CD1c-positive myeloid dendritic cell (primary cell): ENCODE results near the gene DNAJB12.
"Not testable (repeated sequence)": the region's sequence is repeated elsewhere in the genome, so short reads cannot be mapped to it uniquely, and the experiment has no call there.

Experiments
- DNase-seq: peaks from one replicate; pipeline ENCODE4 v3.0.0-alpha.2; 2016; ENCODE audit errors: extremely low spot score

Gene DNAJB12

DNA sequence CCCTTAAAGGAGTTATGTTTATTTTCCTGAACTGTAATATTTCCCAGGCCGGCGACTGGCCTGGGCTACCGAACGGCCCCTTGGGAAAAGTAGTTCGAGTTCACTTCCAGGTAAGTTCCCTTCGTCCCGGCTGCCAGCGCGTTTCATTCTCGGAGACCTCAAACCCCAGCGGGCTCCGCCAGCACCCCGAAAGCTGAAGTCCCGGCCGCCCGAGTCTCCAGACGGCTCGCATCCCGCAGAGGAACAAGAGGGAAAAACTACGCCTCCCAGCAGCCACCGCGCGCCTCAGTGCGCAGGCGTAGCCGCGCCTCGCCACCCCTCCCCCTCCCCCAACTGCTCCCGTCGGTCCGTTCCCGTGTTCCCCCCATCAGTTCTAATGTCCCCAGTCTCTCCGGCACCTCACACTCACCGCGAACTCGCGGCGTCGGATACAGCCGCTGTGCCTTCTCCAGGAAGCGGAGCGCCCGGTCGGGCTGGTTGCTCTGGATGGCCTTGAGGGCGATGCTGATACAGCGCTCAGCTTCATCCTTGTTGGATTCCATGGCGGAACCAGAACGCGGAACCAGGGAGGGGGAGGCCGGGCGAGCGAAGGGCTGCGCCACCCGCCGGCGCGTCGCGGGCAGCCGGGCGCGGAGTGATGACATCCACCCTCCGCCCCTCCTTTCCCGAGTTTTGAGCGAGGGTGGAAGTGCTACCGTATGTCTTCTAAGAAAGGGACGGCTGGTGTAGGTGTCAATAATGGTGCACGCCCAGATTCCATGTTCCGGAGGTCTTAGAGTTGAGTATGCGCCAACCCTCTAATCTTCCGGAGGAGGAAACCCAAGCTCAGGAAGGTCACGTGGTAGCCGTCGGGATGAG, at the start of gene DNAJB12:
Gene DNAJB12 (minus strand): TSS at position 564 of the 858 bp plus-strand sequence. CDS start 22 bp downstream, at position 542.
- peak; percentile 96 for DNase-seq

DNA sequence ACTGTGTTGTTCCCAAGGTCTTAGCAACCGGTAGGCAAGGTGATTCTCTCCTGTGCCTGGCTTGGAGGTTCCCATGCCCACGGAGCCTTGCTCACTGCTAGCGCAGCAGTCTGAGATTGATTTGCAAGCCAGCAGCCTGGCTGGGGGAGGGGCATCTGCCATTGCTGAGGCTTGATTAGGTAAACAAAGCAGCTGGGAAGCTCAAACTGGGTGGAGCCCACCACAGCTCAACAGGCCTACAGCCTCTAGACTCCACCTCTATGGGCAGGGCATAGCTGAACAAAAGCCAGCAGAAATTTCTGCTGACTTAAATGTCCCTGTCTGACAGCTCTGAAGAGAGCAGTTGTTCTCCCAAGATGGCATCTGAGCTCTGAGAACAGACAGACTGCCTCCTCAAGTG, 40.9 kb upstream of the DNAJB12 start:
- DNase-seq: not testable (repeated sequence)

DNA sequence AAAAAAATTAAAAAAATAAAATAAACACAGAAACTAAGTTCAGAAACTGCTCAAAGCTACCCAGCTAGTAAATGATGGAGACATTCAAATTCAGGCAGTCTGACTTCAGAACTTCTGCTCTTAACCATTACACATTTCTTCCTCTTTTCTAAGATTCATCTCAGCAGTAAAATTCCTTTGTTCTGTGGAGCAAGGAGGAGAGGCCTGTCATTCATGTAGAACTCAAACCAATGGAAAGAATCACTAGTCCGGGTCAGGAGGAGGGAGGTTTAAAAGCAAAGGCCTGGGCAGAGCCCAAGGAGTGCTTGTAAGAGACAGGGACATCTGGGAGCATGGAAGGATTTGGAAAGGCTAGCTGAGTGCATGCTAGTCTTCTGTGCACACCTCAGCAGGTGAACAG, 37.9 kb upstream of the DNAJB12 start:
- no peak for DNase-seq

DNA sequence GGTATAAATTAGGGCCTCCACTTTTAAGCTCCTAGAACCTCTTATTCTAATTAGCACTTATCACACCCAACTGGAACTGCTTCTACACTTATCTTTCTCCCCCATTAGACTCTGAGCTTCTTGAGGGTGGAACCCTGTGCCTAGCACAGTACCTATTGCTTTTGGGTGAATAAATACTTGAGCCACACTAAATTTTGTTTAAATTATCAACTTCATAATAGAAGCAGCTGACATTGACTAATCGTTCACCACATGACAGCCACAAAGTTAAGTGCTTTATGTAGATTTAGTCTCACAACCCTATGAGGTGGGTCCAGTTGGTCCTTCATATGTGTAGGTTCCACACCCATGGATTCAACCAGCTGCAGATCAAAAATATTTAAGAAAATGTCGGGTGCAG, 36.0 kb upstream of the DNAJB12 start:
- DNase-seq: no peak

DNA sequence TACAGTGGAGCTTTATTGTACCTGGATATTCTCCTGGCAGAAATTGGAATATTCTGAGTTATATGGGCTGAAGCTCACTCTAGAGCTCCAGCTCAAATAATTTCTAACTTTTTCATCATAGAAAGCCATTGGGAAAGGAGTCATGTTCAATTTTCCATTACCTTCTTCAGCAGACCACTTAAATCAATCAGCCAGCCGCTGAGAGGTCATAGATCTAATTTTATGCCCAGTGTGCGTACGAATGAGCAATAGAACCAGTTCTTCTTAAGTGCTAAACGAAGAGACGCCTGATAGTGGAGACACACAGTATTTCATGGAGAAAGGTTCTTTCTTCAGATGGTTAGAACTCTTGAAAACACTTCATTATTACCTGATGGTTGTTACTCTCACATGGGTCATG, 35.0 kb upstream of the DNAJB12 start:
- no peak for DNase-seq

DNA sequence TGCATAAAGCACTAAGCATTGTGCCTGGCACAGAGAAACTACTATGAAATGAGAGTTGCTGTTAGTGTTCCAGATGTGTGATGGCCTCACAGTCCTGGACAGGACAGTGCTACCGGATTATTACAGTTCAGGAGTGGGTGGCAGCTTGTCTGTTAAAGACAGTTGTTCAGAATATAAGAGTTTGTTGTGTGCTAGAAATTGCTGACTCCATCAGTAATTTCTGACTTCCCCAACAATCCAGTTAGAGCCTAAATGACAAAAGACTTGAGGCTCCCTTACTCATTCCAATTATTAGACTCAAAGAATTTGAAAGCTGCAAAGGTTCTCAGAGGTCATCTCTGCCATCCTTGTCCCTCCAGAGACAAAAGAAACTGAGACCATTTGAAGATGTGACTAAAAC, 34.3 kb upstream of the DNAJB12 start:
- no peak for DNase-seq

DNA sequence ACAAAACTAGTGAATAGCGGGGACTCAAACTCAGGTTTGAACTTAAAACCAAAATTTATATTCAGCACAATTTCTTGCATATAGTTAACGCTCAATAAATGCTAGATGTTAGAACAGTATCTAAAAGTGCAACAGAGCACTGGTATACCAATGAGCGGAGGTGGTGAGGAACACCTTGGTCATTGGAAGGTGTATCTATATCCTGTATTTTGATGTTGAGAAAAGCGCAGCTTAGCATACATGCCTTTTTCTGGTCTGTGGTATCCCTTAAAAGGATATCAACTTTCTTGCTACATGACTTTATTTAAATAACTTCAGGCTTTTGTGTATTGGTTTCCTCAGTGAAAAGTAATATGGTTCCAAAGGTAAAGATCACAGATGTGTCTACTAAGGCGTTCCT, 33.3 kb upstream of the DNAJB12 start:
- DNase-seq: no peak

DNA sequence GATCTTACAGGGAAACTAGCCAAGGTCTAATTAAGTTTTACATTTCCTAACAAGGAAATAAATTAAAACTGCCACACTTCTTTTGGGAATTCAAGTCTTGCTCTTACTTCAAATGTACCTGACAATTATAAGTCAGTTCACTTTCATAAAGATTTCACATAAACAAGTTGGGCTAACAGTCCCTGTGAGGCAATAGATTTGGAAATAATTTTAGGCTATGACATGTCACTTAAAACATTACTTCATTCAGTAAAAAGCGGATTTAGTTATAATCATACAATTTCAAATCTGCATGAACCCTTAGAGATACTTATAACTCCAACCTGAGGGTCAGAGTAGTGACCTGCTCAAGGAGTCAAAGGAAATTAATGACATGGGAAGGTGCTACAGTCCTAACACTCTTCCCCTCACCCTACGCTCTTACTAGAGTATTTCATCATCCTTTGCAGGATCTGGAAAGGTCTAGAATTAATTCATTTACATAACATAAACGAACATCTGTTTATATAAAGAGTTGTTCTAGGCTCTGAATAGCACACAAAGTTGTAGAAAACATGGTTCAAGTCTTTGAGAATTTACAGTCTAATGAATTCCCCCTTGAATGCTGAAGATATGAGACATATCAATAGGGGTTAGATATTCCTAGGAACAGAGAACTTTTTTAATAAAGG, 32.3 kb upstream of the DNAJB12 start:
- no peak for DNase-seq

DNA sequence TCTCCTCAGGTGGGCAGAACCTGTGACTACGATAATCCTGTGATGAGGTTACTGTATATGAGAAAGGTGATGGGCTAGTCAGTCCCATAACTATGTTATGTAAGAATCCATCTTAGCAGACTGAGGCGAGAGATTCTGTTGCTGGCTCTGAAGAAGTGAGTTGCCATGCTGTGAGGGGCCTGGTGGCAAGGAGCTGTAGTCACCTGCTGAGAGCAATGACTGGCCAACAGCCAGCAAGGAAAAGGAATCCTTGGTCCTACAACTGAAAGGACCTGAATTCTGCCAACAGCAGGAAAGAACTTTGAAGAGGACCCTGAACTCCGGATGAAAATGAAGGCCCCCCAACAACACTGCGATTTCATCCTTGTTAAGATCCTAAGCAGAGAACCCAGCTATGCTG, 31.0 kb upstream of the DNAJB12 start:
- no peak for DNase-seq

DNA sequence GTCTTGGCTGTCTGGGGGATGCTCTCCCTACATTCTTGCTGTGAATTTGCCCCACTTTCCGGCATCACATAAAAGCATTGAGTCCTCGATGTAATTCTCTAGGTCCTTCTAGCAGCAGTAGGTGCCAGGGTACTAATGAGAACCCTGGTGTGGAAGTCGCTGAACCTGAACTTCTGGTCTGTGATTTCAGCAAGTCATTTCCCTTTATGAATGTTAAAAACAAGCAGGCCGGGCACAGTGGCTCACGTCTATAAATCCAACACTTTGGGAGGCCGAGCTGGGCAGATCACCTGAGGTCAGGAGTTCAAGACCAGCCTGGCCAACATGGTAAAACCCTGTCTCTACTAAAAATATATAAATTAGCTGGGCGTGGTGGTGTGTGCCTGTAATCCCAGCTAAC, 30.3 kb upstream of the DNAJB12 start:
- DNase-seq: not testable (repeated sequence)

DNA sequence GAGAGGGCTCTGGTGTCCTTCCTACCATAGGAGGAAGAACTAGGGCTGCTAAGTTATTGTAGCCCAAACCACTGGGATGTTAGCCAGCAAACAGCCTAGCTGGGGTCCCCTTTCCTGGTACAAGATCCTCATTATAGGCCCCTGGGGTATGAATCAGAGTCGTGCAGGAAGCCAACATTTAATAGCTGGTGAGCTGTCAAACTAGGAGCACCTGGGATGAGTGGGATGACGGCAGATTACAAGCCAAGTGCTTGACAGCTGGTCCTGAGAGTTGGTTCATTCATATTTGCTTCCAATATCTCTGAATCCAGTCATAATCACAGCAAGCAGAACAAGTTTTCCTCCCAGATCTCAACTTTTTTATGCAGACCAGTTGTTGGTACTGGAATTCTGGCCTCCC, 25.1 kb upstream of the DNAJB12 start:
- no peak for DNase-seq

DNA sequence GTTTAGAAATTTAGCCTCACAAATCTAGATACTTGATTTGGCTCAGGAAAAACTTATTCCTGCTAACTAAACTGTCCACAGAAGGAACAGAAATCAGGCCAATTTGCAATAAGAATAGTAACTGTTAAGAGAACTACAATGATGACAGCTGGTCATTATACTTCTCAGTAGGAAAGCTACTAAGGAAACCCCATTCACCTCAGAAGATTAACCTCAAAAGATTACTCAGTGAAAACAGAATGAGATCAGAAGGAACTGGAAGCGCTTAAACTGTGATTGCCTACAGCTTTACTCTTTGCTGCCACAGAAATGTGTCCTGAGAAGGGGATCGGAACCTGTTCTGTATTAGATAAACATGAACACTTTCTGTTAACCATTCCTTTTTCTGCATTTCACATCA, 24.3 kb upstream of the DNAJB12 start:
- DNase-seq: no peak

DNA sequence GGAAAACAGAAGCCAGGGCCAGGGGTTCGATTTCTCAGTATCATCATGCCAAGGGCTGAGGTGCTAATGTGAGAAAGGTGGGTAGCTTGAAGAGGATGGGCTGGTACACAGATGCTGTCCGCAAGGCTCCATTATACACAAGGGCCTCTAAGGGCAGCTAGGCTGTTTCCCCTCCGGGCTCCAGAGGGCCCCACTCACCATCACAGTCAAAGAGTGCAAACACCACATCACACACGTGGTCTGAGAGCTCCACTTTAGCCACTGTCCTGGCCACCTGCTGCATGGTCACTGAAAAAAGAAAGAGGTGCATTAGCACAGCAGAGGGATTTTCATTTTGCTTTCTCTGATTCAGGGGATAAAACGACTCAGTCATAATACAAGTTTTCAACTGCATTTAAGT, 20.9 kb upstream of the DNAJB12 start:
- DNase-seq: no peak

DNA sequence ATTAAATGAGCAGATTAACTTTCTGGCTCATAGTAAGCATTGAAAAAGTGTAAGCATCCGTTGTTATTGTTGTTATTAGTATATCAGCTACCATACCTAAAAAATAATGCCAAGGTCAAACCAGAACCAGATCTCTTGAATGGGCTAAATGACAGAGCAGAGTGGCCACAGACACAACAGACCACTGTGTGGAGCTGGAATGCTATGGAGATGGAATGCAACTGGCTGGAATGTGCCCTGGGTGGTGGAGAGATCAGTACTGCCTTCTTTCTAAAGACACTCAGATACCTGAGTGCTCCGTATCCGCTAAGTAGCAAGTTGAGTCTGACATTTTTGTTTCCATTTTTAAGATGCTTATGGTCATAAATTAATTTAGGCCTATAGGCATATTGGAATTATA, 20.5 kb upstream of the DNAJB12 start:
- DNase-seq: no peak

DNA sequence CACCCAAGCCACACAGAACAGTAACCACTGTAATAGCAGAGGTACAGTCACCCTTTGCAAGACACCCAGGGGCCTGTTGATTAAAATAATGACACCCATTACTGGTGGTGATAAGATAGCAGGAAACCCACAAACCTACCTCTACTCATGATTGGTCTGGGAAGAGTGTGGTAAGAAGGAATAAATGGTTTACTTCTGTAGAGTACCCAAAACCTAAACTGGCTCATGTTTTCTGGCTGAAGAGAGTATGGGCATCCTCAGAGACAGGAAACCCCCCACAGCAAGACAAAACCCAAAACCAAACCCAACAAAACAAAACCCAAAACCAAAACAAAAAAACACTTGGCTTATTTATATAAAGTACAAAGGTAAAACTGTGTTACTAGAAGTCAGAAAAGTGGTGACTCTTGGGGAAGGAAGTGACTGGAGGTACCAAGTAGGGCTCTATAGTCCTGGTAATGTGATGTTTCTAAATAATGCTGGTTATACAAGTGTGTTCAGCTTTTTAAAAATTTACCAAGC, 15.5 kb upstream of the DNAJB12 start:
- DNase-seq: no peak

DNA sequence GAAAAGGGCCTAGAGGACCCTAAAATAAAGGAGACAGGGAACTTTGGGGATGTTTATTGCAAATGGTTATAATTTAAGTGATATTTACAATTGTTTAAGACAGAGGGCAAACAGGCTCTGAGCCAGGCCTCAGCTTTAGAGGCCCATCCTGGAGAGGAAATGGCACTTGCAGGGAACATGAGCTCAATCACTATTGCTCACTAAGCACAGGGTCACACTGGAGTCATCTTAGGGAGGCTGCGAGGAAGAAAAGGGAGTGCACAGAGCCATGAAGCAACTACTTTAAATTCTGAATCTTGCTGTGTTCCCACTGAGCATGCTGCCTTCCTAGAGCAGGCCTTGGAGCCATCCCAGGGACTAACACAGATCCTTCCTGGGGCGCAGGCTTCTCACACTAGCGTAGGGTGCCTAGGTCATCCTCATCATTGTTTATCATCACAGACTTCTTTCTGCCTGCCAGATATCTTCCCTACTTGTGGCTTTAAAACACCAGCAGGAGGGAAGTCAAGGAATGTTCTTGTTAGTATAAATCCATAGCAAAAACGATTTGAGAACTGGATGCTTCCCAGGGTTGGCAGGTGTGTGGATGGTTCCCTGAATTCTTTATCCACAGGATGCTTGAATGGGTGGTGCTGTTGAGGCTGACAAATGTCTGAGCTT, 12.7 kb upstream of the DNAJB12 start:
- DNase-seq: no peak

DNA sequence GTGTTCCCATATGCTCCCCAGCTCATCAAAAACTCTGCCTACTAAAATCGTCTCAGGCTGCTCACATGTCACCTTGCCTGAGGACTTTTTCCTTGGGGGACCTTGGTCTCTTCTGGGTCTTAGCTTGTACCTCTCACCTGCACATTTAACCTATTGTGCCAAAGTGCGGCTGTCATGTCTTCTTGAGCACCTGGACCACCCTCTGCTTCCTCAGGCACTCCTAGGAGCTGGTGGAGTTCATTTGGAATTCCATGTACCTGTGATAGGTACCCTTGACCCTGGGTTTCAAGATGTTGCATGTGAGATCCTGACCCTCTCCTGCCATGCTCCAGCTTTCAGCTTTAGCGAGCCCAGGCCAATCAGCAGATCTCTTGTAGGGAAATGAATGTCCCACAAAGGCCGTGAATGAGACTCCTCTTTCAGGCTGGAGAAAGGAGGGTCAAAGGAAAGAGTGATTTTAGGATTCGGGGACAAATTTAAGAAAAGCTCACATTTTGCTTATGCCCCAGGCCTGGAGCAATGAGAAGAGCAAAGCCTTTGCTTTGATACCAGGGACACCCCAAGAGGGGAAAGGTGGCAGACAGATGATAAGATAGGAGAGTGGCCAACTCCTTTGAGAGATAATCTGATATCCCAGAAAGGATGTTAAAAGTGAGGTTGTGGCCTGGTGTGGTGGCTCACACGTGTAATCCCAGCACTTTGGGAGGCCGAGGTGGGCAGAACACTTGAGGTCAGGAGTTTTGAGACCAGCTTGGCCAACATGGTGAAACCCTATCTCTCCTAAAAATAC, 10.6 kb upstream of the DNAJB12 start:
- no peak for DNase-seq

DNA sequence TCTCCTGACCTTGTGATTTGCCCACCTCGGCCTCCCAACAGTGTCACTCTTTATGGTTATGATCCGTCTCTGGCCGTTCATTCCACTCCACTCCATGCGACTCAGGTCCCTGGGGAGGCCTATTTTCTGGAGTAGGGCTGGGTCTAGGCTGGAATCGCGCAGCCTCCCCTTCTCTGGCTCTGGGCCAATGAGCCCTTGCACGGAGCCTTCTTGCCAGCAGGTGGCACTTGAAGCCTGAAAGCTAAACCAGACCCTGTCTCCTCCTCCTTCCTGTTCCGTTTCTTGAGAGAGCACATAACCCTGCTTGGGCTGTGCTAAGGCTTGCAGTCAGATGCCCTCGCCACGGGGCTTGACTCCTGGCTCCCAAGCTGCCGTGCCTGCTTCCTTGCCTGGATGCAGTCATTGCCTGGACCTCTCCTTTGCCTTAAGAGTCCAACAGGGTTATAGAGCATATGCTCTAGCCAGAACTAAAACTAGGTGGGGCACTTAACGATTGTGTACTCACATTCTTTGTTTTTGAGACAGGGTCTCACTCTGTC, 9.6 kb upstream of the DNAJB12 start:
- peak; percentile 93 for DNase-seq

DNA sequence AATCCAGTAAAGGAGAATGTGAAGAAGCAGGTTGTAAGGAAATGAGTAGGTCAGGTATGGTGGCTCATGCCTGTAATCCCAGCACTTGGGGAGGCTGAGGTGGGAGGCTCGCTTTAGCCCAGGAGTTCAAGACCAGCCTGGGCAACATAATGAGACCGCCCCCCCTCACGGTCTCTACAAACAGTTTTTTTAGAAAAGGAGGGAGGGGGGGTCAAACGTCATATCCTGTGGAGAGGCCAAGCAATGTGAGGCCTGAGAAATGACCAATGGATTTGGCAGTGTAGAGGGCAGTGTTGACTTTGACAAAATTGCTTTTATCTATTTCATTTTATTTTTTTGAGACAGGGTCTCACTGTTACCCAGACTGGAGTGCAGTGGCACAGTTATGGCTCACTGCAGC, 2.3 kb upstream of the DNAJB12 start:
- DNase-seq: no peak

DNA sequence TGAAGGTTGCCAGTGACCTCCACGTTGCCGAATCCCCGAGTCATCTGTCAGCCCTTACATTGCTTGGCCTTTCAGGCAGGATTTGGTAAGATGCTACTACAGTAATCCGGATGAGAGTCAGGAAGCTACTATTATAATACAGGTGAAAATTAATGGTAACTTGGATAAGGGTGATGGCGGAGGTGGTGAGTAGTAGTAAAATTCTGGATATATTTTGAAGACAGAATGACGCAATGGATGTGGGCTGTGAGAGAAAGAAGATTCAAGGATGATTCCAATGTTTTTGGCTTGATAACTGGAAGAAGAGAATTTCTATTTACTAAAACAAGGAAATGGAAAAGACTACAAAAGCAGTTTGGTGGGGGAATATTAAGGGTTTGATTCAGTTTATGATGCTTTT, 1.4 kb upstream of the DNAJB12 start:
- no peak for DNase-seq

DNA sequence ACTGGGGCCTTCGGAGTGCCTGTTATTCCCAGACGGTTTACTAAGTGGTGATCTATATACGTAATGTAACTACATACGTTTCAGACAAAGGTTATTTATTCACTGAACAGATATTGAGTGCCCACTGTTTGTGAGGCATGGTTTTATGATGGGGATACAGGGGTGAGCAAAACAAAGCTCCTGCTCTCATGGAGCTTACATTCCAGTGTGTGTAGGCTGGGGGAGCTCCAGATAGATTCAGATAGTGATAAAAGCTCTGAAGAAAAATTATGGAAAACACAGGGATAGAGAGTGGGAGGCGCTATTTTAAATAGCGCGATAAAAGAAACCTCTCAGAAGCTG, 466 bp upstream of the DNAJB12 start:
- no peak for DNase-seq

DNA sequence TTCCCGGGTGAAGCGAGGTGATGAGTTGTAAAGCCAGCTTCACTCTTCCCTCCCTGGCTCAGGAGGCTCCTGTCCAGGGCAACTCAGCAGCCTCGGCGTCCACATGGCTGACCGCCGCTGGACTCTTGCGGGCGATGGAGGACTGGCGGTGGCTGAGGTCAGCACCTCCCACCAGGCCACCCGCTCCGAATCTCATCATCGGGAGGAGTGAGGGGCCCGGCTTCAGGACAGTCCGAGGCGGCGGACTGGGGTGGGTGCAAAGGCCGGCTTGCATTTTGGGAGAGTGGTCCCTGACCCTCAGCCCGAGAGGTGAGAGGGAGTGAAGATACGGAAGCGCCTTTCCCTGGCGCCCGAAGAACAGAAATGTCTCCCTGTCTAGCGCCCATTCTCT, 759 bp downstream of the DNAJB12 start:
- DNase-seq: no peak
